PFSK-1 (cell line): ENCODE results near the gene H6PD.
A peak's percentile ranks its signal among the peaks of the same experiment; 100 is the strongest.

Source experiments
- FOXP2 ChIP-seq: optimal IDR thresholded peaks from 2 replicates; pipeline ENCODE3; 2011; ENCODE audit warnings: borderline replicate concordance, control low read depth, inconsistent platforms; ENCODE audit not compliant: insufficient read depth; ENCODE audit errors: extremely low read length, extremely low read depth
- POLR2AphosphoS5 ChIP-seq: IDR thresholded peaks from 2 replicates; pipeline ENCODE4 v1.6.1; 2012; ENCODE audit warnings: low read depth, mild to moderate bottlenecking, control low read depth, low read length, moderate library complexity
- REST ChIP-seq, 2 experiments: IDR thresholded peaks; 2 replicates each; pipeline versions ENCODE4 v1.6.1 to v1.8.0; 2011 to 2012; ENCODE audit warnings: low read depth in 2 of 2, low read length in 2 of 2, control low read depth in 1 of 2, inconsistent platforms in 1 of 2, mild to moderate bottlenecking in 1 of 2, moderate library complexity in 1 of 2; ENCODE audit not compliant: insufficient read depth in 1 of 2
- SIN3A ChIP-seq: IDR thresholded peaks from 2 replicates; pipeline ENCODE4 v1.6.1; 2012; ENCODE audit warnings: mild to moderate bottlenecking, low read length, moderate library complexity, borderline replicate concordance; ENCODE audit not compliant: insufficient read depth
- TAF1 ChIP-seq: IDR thresholded peaks from 2 replicates; pipeline ENCODE4 v1.6.1; 2012; ENCODE audit warnings: low read length, control low read depth, borderline replicate concordance; ENCODE audit not compliant: insufficient read depth

Gene H6PD

DNA sequence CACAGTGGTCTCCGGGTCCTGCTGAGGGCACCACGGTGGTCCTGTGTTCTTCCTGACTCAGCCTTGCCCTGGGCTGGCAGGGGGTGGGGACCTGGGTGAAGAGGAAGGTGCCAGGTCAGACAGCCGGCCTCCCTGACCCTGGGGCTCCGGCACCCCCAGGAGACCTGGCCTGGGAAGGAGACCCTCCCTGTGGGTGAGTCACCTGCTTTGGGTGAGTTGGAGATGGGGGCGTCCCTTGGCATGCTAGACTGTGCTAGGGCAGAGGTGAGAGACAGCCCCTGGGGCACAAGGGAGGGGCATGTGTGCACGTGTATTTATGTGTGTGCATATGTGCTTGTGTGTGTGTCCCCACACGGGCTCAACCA is 81.5 kb downstream of the H6PD start:
- TF ChIP-seq TAF1 (no peak), SIN3A (no peak), FOXP2 (no peak), POLR2AphosphoS5 (no peak), REST (IDR thresholded peaks at IDR 0.05; ENCODE audit: insufficient read depth in 1 of 2, low read depth in 2 of 2, low read length in 2 of 2) (no peak)

GRCh38 chr1:9316512-9316911 is 81.9 kb downstream of the H6PD start:
- TF ChIP-seq POLR2AphosphoS5 (no peak), FOXP2 (no peak), SIN3A (no peak), TAF1 (no peak), REST (IDR thresholded peaks at IDR 0.05; ENCODE audit: insufficient read depth in 1 of 2, low read depth in 2 of 2, low read length in 2 of 2) (no peak)

GRCh38 chr1:9317072-9317471 is 82.5 kb downstream of the H6PD start:
- no peak for TF ChIP-seq REST (IDR thresholded peaks at IDR 0.05; ENCODE audit: insufficient read depth in 1 of 2, low read depth in 2 of 2, low read length in 2 of 2)
- no peak for TF ChIP-seq FOXP2
- TF ChIP-seq SIN3A, result no peak
- no peak for TF ChIP-seq POLR2AphosphoS5
- TF ChIP-seq TAF1, result no peak

DNA sequence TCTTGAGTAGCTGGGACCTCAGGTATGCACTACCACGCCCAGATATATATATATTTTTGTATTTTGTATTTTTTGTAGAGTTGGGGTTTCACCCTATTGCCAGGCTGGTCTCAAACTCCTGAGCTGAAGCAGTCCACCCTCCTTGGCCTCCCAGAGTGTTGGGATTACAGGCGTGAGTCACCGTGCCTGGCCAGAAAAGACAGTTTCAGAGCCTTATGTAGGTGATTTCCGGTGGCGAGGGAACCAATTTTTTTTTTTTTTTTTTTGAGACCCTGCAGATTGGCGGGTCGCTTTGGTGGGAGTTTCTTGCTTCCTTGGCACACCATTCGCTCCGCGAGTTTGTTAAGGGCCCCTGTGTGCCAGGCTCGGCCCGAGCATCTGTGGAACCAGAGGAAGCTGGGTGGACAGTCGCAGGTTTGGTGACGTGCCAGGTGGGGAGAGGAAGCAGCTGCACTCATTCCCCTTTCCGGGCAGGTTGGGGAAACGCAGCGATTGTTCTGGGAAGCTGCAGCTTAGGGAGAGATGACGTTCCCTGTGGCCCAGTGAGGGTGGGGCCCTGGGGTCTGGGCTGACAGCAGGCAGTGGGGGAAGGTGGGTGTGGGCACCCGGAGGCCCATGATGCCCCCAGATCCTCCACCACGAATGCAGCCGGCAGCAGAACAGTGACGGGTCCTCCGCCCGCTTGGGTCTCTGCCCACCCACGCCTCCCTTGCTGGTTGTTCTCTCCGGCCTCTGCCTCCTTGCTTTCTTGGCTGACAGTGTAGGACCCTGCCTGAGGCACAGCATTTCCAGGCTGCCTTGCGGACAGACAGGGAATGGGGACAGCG is 83.2 kb downstream of the H6PD start:
- TF ChIP-seq POLR2AphosphoS5, result no peak
- TF ChIP-seq FOXP2, result peak; percentile 11
- TF ChIP-seq TAF1, result no peak

GRCh38 chr1:9319208-9319788 is 84.7 kb downstream of the H6PD start:
- no peak for TF ChIP-seq TAF1
- TF ChIP-seq POLR2AphosphoS5, result no peak
- TF ChIP-seq FOXP2, result no peak
- no peak for TF ChIP-seq REST (IDR thresholded peaks at IDR 0.05; ENCODE audit: insufficient read depth in 1 of 2, low read depth in 2 of 2, low read length in 2 of 2)
- no peak for TF ChIP-seq SIN3A
